A673 (cell line): ENCODE data around the gene SGPL1.

Experiments used
- EZH2 ChIP-seq: fragments of 200-600 bp; sonication (generic); IDR thresholded peaks from 2 replicates; pipeline ENCODE4 v1.6.1; 2017; ENCODE audit warnings: borderline replicate concordance, low read depth, mild to moderate bottlenecking, mixed read lengths, antibody characterized with exemption, low read length; ENCODE audit not compliant: poor library complexity, severe bottlenecking
- TF ChIP-seq, protein P1 (sequence below): fragments of 300-800, 200-600 bp; sonication (generic); conservative IDR thresholded peaks from 2 replicates; pipeline ENCODE4 v1.5.1; 2017; ENCODE audit warnings: low read depth, mild to moderate bottlenecking, antibody characterized with exemption, low read length, moderate library complexity, mixed read lengths

DNA sequence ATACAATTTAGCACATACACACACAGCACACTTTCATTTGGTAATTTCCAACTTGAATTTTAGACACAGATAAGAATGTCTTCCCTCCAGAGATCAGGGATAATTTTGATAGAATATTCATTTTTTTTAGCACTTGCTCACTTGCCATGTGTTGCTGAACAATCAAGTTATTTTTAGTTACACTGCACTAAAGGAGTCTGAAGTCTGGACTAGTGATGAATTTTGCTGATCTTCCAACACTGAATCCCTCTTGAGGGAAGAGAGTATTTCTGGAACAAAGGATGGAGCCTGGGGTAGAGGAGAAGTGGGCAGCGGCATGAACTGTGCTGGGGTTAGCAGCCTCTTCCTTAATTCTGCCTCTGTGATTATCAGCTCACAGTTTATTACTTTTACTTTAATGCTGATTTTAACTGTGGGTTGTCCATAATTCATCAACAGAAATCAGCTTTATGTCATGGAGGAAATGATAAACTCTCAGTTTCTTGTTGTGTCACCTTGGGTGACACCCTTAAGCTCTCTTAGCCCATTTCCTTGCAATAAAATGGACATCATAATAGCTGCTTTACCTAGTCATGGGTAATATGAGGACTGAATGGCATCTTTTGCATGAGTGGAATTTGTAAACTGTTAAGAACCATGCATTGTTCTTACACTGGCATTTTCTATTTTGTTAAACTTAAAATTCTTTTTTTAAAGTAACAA lies 32.1 kb downstream of the SGPL1 start:
- TF ChIP-seq, protein P1, sequence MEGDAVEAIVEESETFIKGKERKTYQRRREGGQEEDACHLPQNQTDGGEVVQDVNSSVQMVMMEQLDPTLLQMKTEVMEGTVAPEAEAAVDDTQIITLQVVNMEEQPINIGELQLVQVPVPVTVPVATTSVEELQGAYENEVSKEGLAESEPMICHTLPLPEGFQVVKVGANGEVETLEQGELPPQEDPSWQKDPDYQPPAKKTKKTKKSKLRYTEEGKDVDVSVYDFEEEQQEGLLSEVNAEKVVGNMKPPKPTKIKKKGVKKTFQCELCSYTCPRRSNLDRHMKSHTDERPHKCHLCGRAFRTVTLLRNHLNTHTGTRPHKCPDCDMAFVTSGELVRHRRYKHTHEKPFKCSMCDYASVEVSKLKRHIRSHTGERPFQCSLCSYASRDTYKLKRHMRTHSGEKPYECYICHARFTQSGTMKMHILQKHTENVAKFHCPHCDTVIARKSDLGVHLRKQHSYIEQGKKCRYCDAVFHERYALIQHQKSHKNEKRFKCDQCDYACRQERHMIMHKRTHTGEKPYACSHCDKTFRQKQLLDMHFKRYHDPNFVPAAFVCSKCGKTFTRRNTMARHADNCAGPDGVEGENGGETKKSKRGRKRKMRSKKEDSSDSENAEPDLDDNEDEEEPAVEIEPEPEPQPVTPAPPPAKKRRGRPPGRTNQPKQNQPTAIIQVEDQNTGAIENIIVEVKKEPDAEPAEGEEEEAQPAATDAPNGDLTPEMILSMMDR: no peak
- TF ChIP-seq EZH2: no peak
